Adipose tissue (tissue), 3 donors: ENCODE results near the gene SNX32. TPM values are rescaled to one million over a fixed set of nuclear protein-coding genes. Genes with fewer than 3 reads are reported as not detected.

Experiments
- H3K27ac ChIP-seq: one replicate; pipeline ENCODE4 v1.5.1; 2013; ENCODE audit warnings: low read depth, low read length
- WGBS, 3 donors: extraction: QIAGEN DNeasy Blood & Tissue Kit; methylation state at CpG; one replicate each; pipeline ENCODE4 v1.1.7; 2013; 5-methylcytosine and 5-hydroxymethylcytosine counted together
- polyA plus RNA-seq, 3 donors: library from polyadenylated mRNA; stranded (reverse); fragments of 200-250 nt; gene quantifications; one replicate each; pipeline ENCODE4 v1.2.3, GENCODE V29; 2013
- donor health status: healthy with polysubstance abuse.
- donor health status: Bipolar disorder and iron deficiency.
- donor health status: healthy.

The SNX32 gene
- under 1 TPM in 2 of 3 donors, not detected in 1; 0.34 to 0.41 TPM for polyA plus RNA-seq

DNA sequence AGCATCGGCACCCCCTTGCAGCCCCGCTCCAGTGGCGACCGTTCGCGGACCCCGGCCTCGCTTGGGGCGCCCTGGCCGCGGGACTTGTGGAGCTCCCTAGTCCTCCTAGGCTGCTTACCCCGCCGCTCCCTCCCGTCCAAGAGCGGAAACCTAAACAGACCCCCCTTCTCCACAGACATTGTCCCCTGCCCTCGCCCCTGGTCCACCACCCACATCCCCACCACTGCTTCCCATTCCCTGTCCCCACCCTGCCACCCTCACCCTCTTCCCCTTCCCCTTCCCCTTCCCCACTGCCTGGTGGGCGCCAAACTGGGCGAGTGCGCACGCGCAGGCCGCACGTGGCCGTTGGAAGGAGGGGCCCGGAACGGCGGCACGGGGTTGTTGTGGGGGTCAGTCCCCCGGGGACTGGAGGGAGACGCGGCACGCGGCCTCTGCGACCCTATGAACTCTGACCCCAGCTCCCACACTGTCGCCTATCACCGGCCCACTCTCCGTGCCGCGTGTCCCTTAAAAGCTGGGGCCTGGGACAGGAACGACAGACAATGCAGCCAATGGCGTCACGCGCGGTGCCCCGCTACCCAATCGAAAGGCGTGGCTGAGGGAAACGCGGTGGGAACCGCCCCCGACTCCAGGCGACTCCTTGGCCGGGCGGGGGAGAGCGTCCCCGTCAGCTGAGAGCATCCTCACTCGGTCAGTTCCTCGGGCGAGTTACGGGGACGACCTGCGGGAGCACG lies at the start of gene SNX32:
Gene SNX32 (plus strand): TSS at position 667 of the 734 bp plus-strand sequence. CDS start 103 bp downstream, outside the sequence.
- no peak within 1 kb of the TSS for H3K27ac ChIP-seq
- 0 to 1% (median 1%) methylated on average over 61 to 63 of the region's 63 CpGs for WGBS, 3 donors

DNA sequence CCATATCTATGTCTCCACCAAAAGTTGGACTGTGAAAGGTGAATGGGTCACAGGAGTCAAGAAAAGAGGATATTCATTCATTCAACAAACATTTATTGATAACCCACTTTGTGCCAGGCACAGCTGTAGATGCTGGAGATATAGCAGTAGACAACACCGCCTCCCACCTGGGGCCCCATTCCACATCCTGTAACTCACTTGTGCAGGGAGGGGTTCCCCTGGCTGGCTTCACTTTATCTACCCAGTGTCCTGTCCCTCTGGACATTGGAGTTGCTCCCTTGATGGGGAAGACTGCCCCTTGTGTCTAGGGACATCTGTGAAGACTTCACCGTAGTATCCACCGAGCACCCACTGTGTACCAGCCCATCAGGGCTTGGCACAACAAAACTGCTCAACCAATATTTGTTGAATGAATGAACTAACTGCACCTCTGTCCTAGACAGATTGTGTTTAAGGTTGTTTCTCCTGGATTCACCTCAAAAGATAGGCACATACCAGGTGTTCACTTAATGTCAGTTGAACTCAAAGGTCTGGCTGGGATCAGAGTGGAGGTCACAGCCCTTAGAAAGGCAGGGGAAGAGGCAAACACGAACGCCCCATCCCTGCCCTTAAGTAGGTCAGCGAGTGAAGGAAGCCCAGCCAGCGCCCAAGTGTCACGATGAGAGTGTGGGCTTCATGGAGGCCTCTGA lies 48.3 kb upstream of the SNX32 start:
- no peak overlapping the region for H3K27ac ChIP-seq
- WGBS, 3 donors: 67 to 90% (median 70%) methylated on average over 8 of the region's 8 CpGs

DNA sequence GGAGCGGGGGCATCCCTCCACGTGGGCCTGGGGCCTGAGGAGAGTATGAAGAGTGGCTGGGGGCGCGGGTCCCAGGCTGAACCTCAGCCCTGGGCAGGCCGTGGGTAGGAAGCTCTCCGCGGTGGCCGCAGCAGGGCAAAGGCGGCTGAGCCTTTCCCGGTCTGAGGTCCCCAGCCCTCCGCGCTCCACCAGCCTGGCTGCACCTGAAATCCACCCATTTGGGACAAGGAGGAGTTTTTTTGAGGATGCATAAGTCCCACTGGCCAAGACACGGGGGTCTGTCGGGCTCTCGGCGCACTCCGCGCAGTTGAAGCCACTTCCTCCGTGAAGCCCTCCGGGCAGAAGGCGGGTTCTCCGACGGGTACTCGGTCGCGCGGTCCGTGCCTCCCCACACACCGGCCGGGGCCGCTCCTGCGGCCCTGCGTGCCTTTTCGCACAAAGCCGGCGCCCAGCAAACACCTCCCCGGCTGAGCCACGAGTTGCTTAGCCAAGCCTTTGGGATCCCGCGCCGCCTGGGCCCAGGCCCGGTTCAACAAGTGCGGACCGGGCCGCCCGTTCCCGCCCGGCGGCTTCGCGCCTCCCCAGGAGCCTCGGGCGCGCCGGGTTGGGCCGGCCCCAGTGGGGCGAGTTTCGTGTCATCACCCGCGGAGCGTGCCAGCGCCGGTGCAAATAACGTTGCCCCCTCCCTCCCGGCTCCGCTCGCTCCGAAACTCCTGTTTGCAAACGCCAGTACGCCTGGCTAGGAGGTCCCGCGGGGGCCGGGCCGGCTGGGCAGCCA lies 47.6 kb upstream of the SNX32 start:
- WGBS, 3 donors: 11 to 28% (median 12%) methylated on average over 64 to 74 of the region's 74 CpGs
- H3K27ac ChIP-seq: no peak overlapping the region

DNA sequence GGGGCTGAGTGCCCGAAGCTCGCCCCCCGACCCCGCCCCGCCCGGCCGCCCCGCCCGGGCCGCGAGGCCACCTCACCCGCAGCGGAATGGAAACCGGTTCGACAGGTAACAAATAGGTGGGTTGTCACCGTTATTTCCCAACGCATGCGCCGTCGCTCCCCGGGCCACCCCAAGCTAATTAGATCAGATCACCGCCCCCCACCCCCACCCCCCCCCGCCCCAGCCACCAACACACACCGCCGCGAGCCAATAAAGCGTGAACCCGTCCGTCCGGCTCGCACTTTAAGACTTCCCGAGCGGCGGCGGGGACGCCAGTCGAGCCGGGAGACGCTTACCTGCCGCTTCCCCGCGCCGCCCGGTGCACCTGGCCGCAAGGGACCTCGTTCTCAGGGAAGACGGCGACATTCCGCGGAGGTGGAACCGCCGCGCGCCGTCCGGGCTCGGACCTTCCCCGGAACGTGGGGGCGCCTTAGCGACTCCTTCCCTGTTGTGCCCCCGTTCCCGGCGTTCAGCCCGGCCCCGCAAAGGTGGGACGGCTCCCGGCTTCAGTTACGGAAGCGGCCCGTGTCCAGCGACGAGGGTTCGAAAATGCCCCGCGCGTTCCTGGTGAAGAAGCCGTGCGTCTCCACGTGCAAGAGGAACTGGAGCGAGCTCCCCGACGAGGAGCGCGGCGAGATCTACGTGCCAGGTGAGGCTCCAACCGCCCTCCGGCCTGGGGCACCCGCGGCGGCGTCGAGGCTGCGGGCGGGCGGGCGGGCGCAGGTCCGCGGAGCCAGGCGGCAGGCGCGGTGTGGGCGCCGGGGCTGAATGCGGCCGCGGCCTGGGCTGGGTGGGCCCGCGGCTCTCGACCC lies 46.8 kb upstream of the SNX32 start, which contains the start of gene OVOL1:
Gene OVOL1 (plus strand): TSS at position 278 of the 851 bp plus-strand sequence. CDS start 311 bp downstream, at position 589.
- 1 to 2% (median 1%) methylated on average over 90 to 112 of the region's 112 CpGs for WGBS, 3 donors
- no peak within 1 kb of the TSS for H3K27ac ChIP-seq

DNA sequence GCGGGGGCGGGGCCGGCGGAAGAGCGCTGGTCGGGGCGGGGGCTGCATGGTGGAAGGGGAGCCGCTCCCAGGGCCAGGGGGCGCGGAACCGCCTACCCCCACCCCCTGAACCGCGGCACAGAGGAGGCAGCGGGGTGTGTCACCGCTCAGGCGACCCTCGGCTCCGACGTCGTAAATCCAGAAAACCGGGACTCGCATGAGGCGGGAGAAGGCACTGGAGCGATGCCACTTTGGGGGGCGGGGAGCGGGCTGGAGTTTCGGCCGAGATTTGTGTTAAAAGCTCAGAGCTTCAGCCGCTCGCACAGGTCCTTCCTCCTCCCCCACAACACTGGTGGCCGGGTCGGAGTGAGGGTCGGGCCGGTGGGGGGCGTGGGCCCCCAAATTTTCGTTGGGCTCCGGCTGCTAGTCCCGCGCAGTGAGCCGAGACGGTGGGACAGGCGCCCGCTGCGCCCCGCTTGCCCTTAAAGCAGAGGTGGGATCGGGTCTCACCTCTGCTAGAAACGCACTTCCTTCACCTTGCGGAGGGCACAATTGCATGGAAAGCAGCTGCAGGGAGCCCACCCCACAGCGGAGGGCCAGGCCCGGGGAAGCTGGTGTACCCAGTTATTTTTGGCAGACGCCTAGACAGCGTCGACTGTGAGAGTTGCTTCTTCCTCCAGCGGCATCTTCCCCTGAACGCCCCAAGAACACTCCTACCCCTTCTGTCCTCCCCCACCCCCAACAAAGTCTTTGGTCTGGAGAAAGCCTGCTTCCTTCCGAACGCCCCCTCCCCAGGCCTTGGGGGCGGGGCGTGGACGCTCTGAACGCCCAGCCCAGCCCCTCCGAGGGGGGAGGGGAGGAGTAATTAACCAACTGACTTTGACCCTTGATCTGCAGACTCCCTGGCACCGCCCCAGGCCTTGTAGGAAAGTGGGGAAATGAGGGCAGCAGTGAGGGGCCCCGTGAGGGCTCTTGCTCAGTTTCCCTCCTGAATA lies 45.8 kb upstream of the SNX32 start:
- no peak overlapping the region for H3K27ac ChIP-seq
- WGBS, 3 donors: 3 to 4% (median 4%) methylated on average over 45 to 64 of the region's 64 CpGs

DNA sequence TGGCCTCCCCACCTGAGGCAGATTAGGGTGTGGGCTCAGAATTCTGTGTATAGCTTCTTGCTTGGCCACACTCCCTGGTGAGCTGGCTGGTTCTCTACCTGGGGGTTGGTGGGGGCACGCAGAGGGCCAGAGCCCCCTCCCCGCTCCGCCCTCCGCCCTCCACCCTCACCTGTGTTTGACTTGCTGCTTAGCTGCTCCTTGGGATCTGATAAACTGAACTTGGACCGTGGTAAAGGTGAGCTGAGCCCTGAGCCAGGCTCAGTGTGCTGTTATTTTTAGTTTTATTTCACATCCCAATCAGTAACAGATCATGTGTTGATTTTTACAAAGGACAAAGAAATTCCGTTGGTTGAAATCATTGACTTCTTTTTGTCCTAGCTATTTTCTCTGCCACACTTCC lies 44.9 kb upstream of the SNX32 start:
- WGBS, 3 donors: 42 to 88% (median 88%) methylated on average over 6 of the region's 6 CpGs
- no peak overlapping the region for H3K27ac ChIP-seq

DNA sequence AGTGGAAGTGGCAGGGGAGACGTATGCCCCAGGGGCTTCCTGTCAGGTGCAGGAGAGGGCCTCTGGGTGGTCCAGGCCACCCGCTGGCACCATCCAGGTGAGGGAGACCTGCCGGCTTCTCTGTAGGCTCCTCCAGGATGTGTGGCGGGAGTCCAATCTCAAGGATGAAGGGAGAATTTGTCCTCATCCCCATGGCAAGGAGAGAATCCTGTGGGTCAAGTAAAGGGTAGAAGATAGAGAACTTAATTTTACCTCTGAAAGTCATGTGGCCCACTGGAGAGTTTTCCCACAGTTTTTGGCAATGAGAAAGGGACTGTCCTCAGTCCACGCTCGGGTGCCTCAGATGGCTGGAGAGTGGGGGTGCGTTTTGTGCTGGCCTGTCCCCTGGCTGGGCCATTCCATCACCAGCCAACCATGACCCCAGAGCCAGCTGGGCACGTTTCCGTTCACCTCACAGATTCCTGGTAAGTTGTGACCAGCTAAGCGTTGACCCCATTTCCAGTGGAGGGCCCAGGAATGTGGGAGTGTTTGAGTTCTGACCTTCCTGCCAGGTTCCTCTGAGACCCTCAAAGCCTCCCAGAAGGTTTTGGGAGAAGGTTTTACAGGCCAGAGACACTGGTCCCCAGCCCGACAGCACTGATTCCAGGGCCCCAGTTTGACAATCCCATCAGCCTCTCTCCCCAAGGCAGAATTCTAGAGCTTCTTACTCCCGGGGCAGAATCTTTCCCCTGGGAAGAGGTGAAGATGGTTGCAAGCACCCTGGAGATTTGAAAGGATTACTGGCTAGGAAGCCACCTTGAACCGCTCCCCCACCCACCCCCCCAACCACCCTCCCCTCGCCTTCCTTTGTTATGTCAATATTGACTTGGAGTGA lies 44.3 kb upstream of the SNX32 start:
- H3K27ac ChIP-seq: no peak overlapping the region
- 60 to 87% (median 84%) methylated on average over 14 of the region's 14 CpGs for WGBS, 3 donors

DNA sequence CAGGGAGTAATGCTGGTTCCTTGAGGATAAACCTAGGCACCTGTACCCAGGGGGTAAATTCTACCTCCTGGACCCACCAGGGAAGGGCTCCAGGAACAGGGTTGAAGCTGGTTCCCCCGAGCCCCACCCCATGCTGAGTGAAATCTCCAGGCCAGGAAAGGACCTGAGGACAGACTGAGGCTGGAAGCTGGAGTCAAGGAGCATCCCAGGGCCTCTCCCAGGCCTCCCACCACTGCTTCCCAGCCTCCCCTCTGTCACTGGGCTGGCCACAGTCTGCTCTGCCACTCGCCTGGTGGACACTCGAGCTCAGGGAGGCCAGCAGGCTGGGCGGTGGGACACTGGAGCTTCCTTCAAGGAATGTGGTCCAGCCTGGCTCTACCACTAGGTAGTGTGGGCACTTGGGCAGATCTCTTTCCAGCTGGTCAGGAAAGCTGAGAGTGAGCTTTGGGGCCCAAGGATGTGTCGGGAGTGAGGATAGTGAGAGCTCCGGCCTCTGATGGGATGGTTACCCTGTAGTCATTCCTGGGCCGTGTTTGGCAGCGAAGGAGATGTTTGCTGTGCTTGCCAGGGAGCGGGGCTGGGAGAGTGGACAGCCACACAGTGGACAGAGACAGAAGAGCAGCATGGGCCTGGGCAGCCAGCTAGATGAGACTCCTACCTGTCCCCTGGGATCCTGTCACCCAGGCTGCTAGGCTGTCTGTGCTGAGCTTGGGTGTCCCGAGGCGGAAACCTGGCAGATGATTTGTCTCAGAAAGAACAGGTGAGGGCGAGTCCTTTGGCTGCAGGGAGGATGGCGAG lies 43.5 kb upstream of the SNX32 start:
- H3K27ac ChIP-seq: no peak overlapping the region
- 88 to 90% (median 88%) methylated on average over 13 of the region's 13 CpGs for WGBS, 3 donors

DNA sequence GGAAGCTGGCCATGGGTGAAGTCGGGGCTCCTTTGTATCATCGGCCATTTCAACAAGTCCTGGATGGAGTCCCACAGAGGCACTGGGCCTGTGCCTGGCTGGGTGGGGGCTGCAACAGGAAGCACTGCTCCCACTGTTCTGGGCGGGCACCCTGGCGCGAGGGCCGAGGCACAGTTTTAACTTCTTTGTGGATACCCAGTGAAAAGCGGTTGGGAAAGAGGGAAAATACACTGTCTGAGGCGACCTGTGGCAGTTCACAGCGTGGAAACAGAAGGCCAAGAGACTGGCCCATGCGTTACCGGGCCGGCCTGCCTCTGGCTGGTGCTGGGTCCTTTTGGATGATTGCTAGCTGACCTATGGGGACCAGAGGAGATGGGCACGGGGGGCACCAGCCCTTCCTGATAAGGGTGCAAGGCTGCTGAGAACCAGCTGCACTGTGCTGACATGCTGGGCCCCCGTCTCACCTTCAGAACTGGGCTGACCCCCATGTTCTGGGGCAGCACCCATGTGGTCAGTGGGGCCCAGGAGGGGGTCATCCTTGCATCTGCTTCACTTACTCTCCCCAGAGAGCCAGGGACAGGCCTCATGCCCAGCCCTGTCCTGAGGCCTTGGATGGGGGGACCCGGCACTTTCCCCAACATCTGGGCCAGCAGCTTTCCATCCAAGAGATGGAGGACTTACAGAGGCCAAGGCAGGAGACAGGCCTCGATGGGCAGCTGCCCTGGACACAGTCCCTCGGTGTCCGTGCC lies 42.7 kb upstream of the SNX32 start:
- 86 to 91% (median 90%) methylated on average over 18 of the region's 18 CpGs for WGBS, 3 donors
- no peak overlapping the region for H3K27ac ChIP-seq

DNA sequence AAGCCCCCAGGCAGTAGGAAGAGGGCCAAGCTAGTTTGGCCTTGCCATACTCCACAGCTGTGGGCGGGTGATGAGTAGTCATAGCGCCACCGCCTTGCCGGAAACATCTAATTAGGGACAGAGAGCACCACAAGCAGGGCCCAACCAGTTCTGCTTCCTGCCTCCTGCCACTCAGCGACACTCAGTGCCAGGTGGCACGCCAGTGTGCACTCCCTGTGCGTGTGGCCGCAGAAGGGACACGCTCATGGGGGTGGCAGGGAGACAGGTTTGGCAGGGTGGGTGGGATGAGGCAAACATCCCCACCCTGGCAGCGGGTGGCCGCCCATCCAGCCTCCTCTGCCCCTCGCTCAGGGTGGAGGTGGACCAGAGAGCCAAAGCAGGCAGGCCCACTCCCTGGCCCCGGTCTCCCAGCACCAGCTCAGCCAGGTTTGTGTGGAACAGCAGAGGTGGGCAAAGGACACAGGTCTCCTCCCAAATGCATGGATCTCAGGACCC lies 42.0 kb upstream of the SNX32 start:
- H3K27ac ChIP-seq: no peak overlapping the region
- 57 to 72% (median 64%) methylated on average over 13 of the region's 13 CpGs for WGBS, 3 donors

DNA sequence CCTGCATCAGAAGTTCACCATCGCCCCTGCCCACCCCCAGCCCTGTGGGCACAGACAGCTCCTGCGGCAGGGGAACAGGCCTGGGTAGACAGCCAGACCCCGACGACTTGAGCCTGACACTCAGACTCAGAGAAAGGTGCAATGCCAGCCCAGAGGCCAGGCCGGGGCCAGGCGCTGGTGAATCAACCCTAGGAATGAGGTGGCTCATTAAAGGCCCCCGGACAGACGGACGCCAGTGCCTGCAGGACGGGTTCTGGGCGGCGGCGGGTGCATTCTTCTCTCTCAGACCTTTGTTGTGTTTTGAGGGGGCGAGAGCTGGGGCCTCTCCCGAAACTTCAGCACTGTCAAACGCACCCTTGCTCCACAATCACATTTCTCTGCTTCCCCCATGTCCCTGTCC lies 41.3 kb upstream of the SNX32 start:
- H3K27ac ChIP-seq: no peak overlapping the region
- WGBS, 3 donors: 88 to 91% (median 89%) methylated on average over 16 of the region's 16 CpGs

DNA sequence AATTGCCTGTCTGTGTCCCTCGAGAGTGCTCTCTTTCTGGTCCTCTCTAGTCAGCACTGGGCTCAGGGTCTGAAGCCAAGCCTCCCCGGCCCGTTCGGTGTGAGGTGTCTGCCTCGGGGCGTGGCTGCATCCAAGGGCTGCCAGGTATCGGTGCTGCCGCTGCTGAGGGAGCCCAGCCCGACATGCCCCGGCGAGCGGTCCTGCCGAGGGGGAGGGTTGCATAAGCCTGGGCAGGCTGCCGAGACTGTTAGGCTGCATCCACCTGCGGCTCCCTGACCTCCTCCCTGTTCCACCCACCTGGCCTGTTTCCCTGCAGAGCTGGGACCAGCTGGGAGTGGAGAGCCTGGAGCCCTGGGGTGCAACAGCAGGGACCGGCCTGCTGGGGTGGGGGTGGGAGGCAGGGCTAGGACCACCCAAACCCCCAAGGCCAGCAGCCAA lies 40.6 kb upstream of the SNX32 start:
- H3K27ac ChIP-seq: no peak overlapping the region
- WGBS, 3 donors: 22 to 64% (median 64%) methylated on average over 16 of the region's 16 CpGs

DNA sequence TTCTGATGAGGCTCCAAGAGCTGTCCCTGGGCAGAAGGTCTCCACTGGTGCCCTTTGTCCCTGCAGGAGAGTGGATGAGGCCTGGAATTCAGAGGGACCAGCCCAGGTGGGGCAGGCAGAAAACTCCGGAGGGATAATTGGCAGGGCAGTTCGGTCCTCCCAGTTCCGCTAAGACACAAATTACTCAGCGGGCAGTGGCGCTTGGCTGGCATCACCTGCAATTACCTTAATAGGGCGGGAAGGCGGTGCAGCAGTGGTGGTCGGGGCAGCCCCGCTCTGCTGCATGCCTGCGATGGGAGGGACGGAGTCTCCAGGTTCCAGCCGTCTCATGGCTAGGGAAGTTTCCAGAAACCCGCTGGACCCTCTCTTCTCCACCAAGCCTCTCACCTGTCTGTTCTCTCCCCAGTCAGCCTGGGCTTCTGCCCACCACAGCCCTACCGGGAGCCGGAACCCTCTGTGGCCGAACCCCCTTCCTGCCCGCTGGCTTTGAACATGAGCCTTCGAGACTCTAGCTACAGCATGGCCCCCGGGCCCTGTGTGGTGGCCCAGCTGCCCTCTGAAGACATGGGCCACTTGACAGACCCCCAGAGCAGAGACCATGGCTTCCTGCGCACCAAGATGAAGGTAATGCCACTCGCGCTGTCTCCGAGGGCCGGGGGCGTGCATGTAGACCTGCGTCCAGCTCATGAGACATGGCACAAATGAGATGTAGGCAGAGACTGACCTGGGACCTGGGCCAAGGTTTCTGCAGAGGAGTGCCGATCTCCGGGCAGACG lies 40.0 kb upstream of the SNX32 start:
- no peak overlapping the region for H3K27ac ChIP-seq
- 78 to 90% (median 87%) methylated on average over 29 of the region's 29 CpGs for WGBS, 3 donors
